ENCODE measurements around the gene FOLR1. TPM values are rescaled to one million over a fixed set of nuclear protein-coding genes. Genes with fewer than 3 reads are reported as not detected.

FOLR1 gene
- total RNA-seq, 1 experiment from 2014 or later, result 0.23 TPM

Other genes with a start within 250 kb of the FOLR1 start
- gene IL18BP, start 193.2 kb upstream of the FOLR1 start, total RNA-seq (2014; rRNA removed; shearing (Covaris generic); ENCODE audit: low replicate concordance), result 1.0 TPM in 1 of 2 replicates, not detected in the other
- gene NUMA1, start 111.6 kb upstream of the FOLR1 start, total RNA-seq (2014; rRNA removed; shearing (Covaris generic); ENCODE audit: low replicate concordance), result 104 and 158 TPM in 2 replicates
- 11.6 and 17.4 TPM in 2 replicates for gene LRRC51, start 111.3 kb upstream of the FOLR1 start, total RNA-seq (2014; rRNA removed; shearing (Covaris generic); ENCODE audit: low replicate concordance)
- 89.9 and 130 TPM in 2 replicates for gene LAMTOR1, start 88.8 kb upstream of the FOLR1 start, total RNA-seq (2014; rRNA removed; shearing (Covaris generic); ENCODE audit: low replicate concordance)
- gene TOMT, start 86.2 kb upstream of the FOLR1 start, total RNA-seq (2014; rRNA removed; shearing (Covaris generic); ENCODE audit: low replicate concordance), result not detected in 2 replicates
- gene ANAPC15, start 79.4 kb upstream of the FOLR1 start, total RNA-seq (2014; rRNA removed; shearing (Covaris generic); ENCODE audit: low replicate concordance), result 54.0 and 124 TPM in 2 replicates
- 1.1 and 4.5 TPM in 2 replicates for gene FOLR3, start 56.4 kb upstream of the FOLR1 start, total RNA-seq (2014; rRNA removed; shearing (Covaris generic); ENCODE audit: low replicate concordance)
- gene FOLR2, start 24.7 kb downstream of the FOLR1 start, total RNA-seq (2014; rRNA removed; shearing (Covaris generic); ENCODE audit: low replicate concordance), result not detected in 2 replicates
- gene INPPL1, start 32.6 kb downstream of the FOLR1 start, total RNA-seq (2014; rRNA removed; shearing (Covaris generic); ENCODE audit: low replicate concordance), result 25.6 and 51.8 TPM in 2 replicates
- gene PHOX2A, start 52.0 kb downstream of the FOLR1 start, total RNA-seq (2014; rRNA removed; shearing (Covaris generic); ENCODE audit: low replicate concordance), result not detected in 2 replicates
- 27.5 and 43.8 TPM in 2 replicates for gene CLPB, start 242.4 kb downstream of the FOLR1 start, total RNA-seq (2014; rRNA removed; shearing (Covaris generic); ENCODE audit: low replicate concordance)

Measured in MG63 (cell line).